ENCODE measurements around the gene AGA. TPM values are rescaled to one million over a fixed set of nuclear protein-coding genes. Genes with fewer than 3 reads are reported as not detected.

Gene AGA
- total RNA-seq, 4 donors from 2014 or later: 42.2 to 82.8 (median 50.4) TPM

- Histone ChIP-seq H3K4me1 (peaks cover 24 to 25% of the 10 kb centered on the region in 2 donors), H3K9me3 (no peaks in the 10 kb centered on the region), H3K4me3 (replicated peaks in 1 of 3) (no peak overlapping the region), H3K27me3 (no peaks in the 10 kb centered on the region), H3K36me3 (no peaks in the 10 kb centered on the region), H3K27ac (no peak overlapping the region)
- no peak for DNase-seq
- intact Hi-C loops (cut with DNase I): no loop called here
- WGBS, 2 donors: 64 to 74% methylated on average over 2 of the region's 2 CpGs
- TF ChIP-seq, protein P1, sequence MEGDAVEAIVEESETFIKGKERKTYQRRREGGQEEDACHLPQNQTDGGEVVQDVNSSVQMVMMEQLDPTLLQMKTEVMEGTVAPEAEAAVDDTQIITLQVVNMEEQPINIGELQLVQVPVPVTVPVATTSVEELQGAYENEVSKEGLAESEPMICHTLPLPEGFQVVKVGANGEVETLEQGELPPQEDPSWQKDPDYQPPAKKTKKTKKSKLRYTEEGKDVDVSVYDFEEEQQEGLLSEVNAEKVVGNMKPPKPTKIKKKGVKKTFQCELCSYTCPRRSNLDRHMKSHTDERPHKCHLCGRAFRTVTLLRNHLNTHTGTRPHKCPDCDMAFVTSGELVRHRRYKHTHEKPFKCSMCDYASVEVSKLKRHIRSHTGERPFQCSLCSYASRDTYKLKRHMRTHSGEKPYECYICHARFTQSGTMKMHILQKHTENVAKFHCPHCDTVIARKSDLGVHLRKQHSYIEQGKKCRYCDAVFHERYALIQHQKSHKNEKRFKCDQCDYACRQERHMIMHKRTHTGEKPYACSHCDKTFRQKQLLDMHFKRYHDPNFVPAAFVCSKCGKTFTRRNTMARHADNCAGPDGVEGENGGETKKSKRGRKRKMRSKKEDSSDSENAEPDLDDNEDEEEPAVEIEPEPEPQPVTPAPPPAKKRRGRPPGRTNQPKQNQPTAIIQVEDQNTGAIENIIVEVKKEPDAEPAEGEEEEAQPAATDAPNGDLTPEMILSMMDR (IDR thresholded peaks at IDR 0.05): no peak
- TF ChIP-seq POLR2A (IDR thresholded peaks at IDR 0.05): no peak
These were observed 56.5 kb downstream of the AGA start for GRCh38 chr4:177385576-177386277.

GRCh38 chr4:177384856-177385397, 57.3 kb downstream of the AGA start:
- peaks cover 24 to 25% of the 10 kb centered on the region in 2 donors for H3K4me1 ChIP-seq
- H3K27me3 ChIP-seq: no peaks in the 10 kb centered on the region
- H3K36me3 ChIP-seq: no peaks in the 10 kb centered on the region
- no peak overlapping the region for H3K4me3 ChIP-seq (replicated peaks in 1 of 3)
- 46 to 51% methylated on average over 4 of the region's 4 CpGs for WGBS, 2 donors
- no peaks in the 10 kb centered on the region for H3K9me3 ChIP-seq
- H3K27ac ChIP-seq: no peak overlapping the region
- peak; percentile 16 to 46 for DNase-seq
- intact Hi-C loops (cut with DNase I): no loop called here
- TF ChIP-seq POLR2A (IDR thresholded peaks at IDR 0.05): no peak
- TF ChIP-seq, protein P1 (IDR thresholded peaks at IDR 0.05): no peak

DNA sequence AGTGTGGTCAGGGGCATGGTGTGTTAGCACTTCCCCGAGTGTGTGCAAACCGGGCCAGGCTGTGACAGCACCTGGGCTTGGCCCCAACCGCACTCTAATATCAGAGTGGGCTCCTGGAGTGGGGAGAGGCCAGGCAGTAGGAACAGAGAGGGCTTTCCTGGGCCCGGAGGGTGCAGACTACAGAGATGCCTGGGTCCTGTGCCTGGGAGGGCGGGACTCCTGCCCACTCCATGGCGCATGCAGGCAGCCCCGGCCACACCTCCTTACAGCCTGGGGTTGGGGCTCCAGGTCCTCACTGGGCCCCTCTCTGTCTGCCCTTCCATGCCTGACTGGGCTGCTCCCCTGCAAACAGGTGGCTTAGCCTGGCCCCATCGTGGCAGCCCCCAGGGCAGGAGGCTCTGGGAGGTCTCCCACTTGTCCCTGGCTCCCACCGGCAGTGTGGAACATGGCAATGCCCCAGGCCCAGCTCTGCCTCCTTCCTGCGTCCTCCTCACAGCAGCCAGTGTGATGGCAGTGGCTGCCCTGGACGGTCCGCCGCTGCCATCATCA, 60.4 kb downstream of the AGA start:
- Histone ChIP-seq H3K4me1 (peaks cover 24 to 25% of the 10 kb centered on the region in 2 donors), H3K27me3 (no peaks in the 10 kb centered on the region), H3K27ac (no peak overlapping the region), H3K9me3 (no peaks in the 10 kb centered on the region), H3K4me3 (replicated peaks in 1 of 3) (no peak overlapping the region), H3K36me3 (no peaks in the 10 kb centered on the region)
- DNase-seq: no peak
- intact Hi-C loops (cut with DNase I): no loop called here
- 95 to 96% methylated on average over 8 to 13 of the region's 13 CpGs for WGBS, 2 donors
- TF ChIP-seq, protein P1 (IDR thresholded peaks at IDR 0.05): no peak
- TF ChIP-seq POLR2A (IDR thresholded peaks at IDR 0.05): no peak

Other genes with a start within 250 kb of the AGA start
- gene NEIL3, start 132.6 kb downstream of the AGA start, total RNA-seq: under 1 TPM in 1 of 4 donors, not detected in 3; 0.59 TPM